ENCODE data around the gene TAF6. TPM values are rescaled to one million over a fixed set of nuclear protein-coding genes. Genes with fewer than 3 reads are reported as not detected.
A peak's percentile ranks its signal among the peaks of the same experiment; 100 is the strongest.

The TAF6 gene
- total and polyA plus RNA-seq, 2 experiments from 2014 or later = 40.5 to 53.0 TPM

- in situ Hi-C loops (cut with MboI) = no loop called here
- no peaks in the 10 kb centered on the region; the same call in 1 of the 2 replicates for H3K36me3 ChIP-seq (ENCODE audit: low read depth)
Measured at GRCh38 chr7:100153708-100154535, 34.8 kb upstream of the TAF6 start.

GRCh38 chr7:100152937-100153666 is 33.9 kb upstream of the TAF6 start:
- no peak for DNase-seq
- Histone ChIP-seq H3K27ac (no peak overlapping the region), H3K4me2 (ENCODE audit: unreplicated experiment) (no peak overlapping the region), H3K27me3 (replicated peaks; ENCODE audit: insufficient read depth) (no peaks in the 10 kb centered on the region), H3K4me3 (no peak overlapping the region), H4K20me1 (ENCODE audit: insufficient read depth) (no peaks in the 10 kb centered on the region; the same call in 1 of the 2 replicates), H3K9ac (no peak overlapping the region), H3K9me2 (ENCODE audit: insufficient read depth) (no peaks in the 10 kb centered on the region), H3K9me3 (ENCODE audit: low read depth) (no peaks in the 10 kb centered on the region), H3K4me1 (ENCODE audit: insufficient read depth) (peaks cover 11% of the 10 kb centered on the region; the same call in 1 of the 2 replicates), H3K36me3 (ENCODE audit: low read depth) (no peaks in the 10 kb centered on the region; the same call in 1 of the 2 replicates), H3K79me2 (ENCODE audit: insufficient read depth) (peaks cover 45% of the 10 kb centered on the region), H3F3A (ENCODE audit: insufficient read depth) (peaks cover 6% of the 10 kb centered on the region; the same call in 1 of the 2 replicates), H2AFZ (no peak overlapping the region)
- 88 to 89% methylated on average over 18 of the region's 18 CpGs for WGBS, 2 experiments (ENCODE audit: low coverage in 1 of 2, low lambda C conversion rate in 2 of 2, missing lambda C conversion rate in 2 of 2)
- in situ Hi-C loops (cut with MboI) = no loop called here
- TF ChIP-seq EZH2phosphoT487 (IDR thresholded peaks at IDR 0.05; ENCODE audit: insufficient read depth, low read depth) = no peak
- TF ChIP-seq EZH2 (IDR thresholded peaks at IDR 0.05; ENCODE audit: insufficient read depth, poor library complexity, severe bottlenecking) = no peak

More at GRCh38 chr7:100153708-100154535, 34.8 kb upstream of the TAF6 start:
- Histone ChIP-seq H3K9me2 (ENCODE audit: insufficient read depth) (no peaks in the 10 kb centered on the region), H3K4me2 (ENCODE audit: unreplicated experiment) (no peak overlapping the region), H3F3A (ENCODE audit: insufficient read depth) (peaks cover 6% of the 10 kb centered on the region; the same call in 1 of the 2 replicates), H3K27ac (no peak overlapping the region), H3K79me2 (ENCODE audit: insufficient read depth) (peaks cover 44% of the 10 kb centered on the region), H3K27me3 (replicated peaks; ENCODE audit: insufficient read depth) (no peaks in the 10 kb centered on the region), H3K9me3 (ENCODE audit: low read depth) (no peaks in the 10 kb centered on the region), H3K4me3 (no peak overlapping the region), H3K9ac (no peak overlapping the region), H4K20me1 (ENCODE audit: insufficient read depth) (no peaks in the 10 kb centered on the region; the same call in 1 of the 2 replicates), H2AFZ (no peak overlapping the region), H3K4me1 (ENCODE audit: insufficient read depth) (peaks cover 9% of the 10 kb centered on the region; the same call in 1 of the 2 replicates)
- TF ChIP-seq EZH2 (IDR thresholded peaks at IDR 0.05; ENCODE audit: insufficient read depth, poor library complexity, severe bottlenecking) = no peak
- 74 to 77% methylated on average over 16 of the region's 16 CpGs for WGBS, 2 experiments (ENCODE audit: low coverage in 1 of 2, low lambda C conversion rate in 2 of 2, missing lambda C conversion rate in 2 of 2)
- peak; percentile 34 for DNase-seq

GRCh38 chr7:100152404-100152803 is 33.2 kb upstream of the TAF6 start:
- H3K4me2 ChIP-seq (ENCODE audit: unreplicated experiment) = no peak overlapping the region
- no peaks in the 10 kb centered on the region for H3K9me2 ChIP-seq (ENCODE audit: insufficient read depth)
- DNase-seq = no peak
- H3K4me3 ChIP-seq = no peak overlapping the region
- no peaks in the 10 kb centered on the region; the same call in 1 of the 2 replicates for H4K20me1 ChIP-seq (ENCODE audit: insufficient read depth)
- TF ChIP-seq EZH2 (IDR thresholded peaks at IDR 0.05; ENCODE audit: insufficient read depth, poor library complexity, severe bottlenecking) = no peak
- no peak for TF ChIP-seq EZH2phosphoT487 (IDR thresholded peaks at IDR 0.05; ENCODE audit: insufficient read depth, low read depth)
- peaks cover 38% of the 10 kb centered on the region for H3K79me2 ChIP-seq (ENCODE audit: insufficient read depth)
- H2AFZ ChIP-seq = no peak overlapping the region
- no peaks in the 10 kb centered on the region for H3K9me3 ChIP-seq (ENCODE audit: low read depth)
- H3K9ac ChIP-seq = no peak overlapping the region
- in situ Hi-C loops (cut with MboI) = no loop called here
- H3K36me3 ChIP-seq (ENCODE audit: low read depth) = no peaks in the 10 kb centered on the region; the same call in 1 of the 2 replicates
- no peak overlapping the region for H3K27ac ChIP-seq
- H3F3A ChIP-seq (ENCODE audit: insufficient read depth) = peaks cover 6% of the 10 kb centered on the region; the same call in 1 of the 2 replicates
- H3K4me1 ChIP-seq (ENCODE audit: insufficient read depth) = peaks cover 12% of the 10 kb centered on the region; the same call in 1 of the 2 replicates
- no peaks in the 10 kb centered on the region for H3K27me3 ChIP-seq (replicated peaks; ENCODE audit: insufficient read depth)

DNA sequence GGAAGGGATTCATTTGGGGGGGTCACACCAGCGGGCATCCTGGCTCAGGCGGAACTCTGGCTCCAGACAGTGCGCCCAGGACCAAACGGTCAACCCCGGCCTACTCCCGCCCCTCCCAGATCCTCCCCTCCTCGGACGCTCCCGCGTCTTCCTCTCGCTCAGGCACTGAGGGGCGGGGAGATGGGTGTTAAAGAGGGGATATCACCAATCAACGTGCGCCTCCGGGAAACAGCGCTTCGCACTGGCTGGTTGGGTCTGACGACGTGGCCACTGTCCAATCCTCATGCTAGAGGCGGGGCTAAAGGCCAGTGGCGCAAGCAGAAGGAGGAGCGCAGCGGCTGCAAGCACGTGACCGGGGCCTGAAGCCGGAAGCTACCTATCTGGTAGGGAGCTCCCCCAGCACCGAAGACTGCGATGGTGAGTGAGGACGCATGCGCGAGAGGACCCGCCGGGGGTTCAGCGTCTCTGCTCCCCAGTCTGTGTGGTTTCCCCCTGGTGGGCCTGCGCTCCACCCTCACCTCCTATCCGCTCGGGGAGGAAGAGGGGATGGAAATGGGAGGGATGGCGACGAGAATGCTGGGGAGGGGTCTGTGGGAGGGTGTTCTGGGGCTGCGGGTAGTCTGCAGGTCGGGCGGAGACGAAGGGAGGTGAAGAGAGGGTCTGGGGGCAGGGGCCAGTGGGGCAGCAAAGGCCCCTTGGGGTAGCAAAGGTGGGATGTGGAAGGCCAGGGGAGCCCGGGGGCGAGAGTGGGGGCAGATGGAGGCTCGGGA is 29.6 kb upstream of the TAF6 start, which contains the start of gene LAMTOR4:
Gene LAMTOR4, plus strand, starts transcription at position 360 of the 770 bp plus-strand sequence. Its CDS starts 55 bp downstream, at position 415.
- H3K27ac ChIP-seq = peak within 1 kb of the TSS; percentile 13; the same call in 1 of the 2 replicates

More for the DNA sequence above, 29.6 kb upstream of the TAF6 start, which contains the start of gene LAMTOR4:
- Histone ChIP-seq H3K27me3 (replicated peaks; ENCODE audit: insufficient read depth) (no peaks in the 10 kb centered on the region), H2AFZ (peak within 1 kb of the TSS; percentile 94), H3K36me3 (ENCODE audit: low read depth) (no peaks in the 10 kb centered on the region), H3K9me2 (ENCODE audit: insufficient read depth) (no peaks in the 10 kb centered on the region), H3K4me3 (peak within 1 kb of the TSS; percentile 92), H4K20me1 (ENCODE audit: insufficient read depth) (no peaks in the 10 kb centered on the region), H3K9ac (peak within 1 kb of the TSS; percentile 87), H3K79me2 (ENCODE audit: insufficient read depth) (peaks cover 28% of the 10 kb centered on the region), H3K4me2 (ENCODE audit: unreplicated experiment) (peak within 1 kb of the TSS; percentile 89), H3K9me3 (ENCODE audit: low read depth) (no peaks in the 10 kb centered on the region), H3F3A (ENCODE audit: insufficient read depth) (peaks cover 11% of the 10 kb centered on the region), H3K4me1 (ENCODE audit: insufficient read depth) (peaks cover 12% of the 10 kb centered on the region; the same call in 1 of the 2 replicates)
- TF ChIP-seq EZH2 (IDR thresholded peaks at IDR 0.05; ENCODE audit: insufficient read depth, poor library complexity, severe bottlenecking) (no peak), EZH2phosphoT487 (IDR thresholded peaks at IDR 0.05; ENCODE audit: insufficient read depth, low read depth) (no peak)
- WGBS, 2 experiments (ENCODE audit: low coverage in 1 of 2, low lambda C conversion rate in 2 of 2, missing lambda C conversion rate in 2 of 2) = 1 to 3% methylated on average over 42 to 46 of the region's 46 CpGs
- in situ Hi-C loops (cut with MboI) = no loop called here
- DNase-seq = peak; percentile 100
